HCT116 (cell line): ENCODE results near the gene SRD5A3. TPM values are rescaled to one million over a fixed set of nuclear protein-coding genes. Genes with fewer than 3 reads are reported as not detected.

Source experiments
- ATAC-seq: fragments of 200-7000 bp; cut with Tn5 transposase; 2 replicates; pipeline ENCODE4 v1.9.1; 2020; ENCODE audit warnings: mild to moderate bottlenecking, moderate library complexity
- BruUV-seq: library from RNA; stranded (reverse); fragments of 400-500 nt; replicated peaks from 2 replicates; lab custom pipeline; 2021; lab: Mats Ljungman, UMichigan
- CTCF ChIA-PET: fragments of 300-600 bp; sonication (Branson Sonifier 250); formaldehyde crosslinking; loops from one replicate; lab custom pipeline; 2021; ENCODE audit warnings: antibody characterized with exemption; lab: Charles Lee
- POLR2A ChIA-PET: fragments of 300-600, 350-600 bp; sonication (Branson Sonifier 250); formaldehyde crosslinking; loops from one replicate; lab custom pipeline; 2021; ENCODE audit warnings: antibody characterized with exemption; lab: Charles Lee
- RAD21 ChIA-PET, 2 experiments: fragments of 300-600 bp; sonication (Branson Sonifier 250); formaldehyde crosslinking; loops; one replicate each; lab custom pipeline; 2023; ENCODE audit warnings: low total read pairs in 2 of 2; ENCODE audit not compliant: uncharacterized antibody in 2 of 2, unreplicated experiment in 2 of 2, low non-redundant PET in 1 of 2; lab: Charles Lee
- DNase-seq: peaks from one replicate; pipeline ENCODE4 v3.0.0-alpha.2; 2010; ENCODE audit warnings: low read depth, low spot score
- H2AFZ ChIP-seq: fragments of 200-600 bp; shearing (Covaris generic), sonication (generic); 2 replicates; pipeline ENCODE4 v1.6.1; 2017; ENCODE audit warnings: low read depth, mixed run types, mixed read lengths, antibody characterized with exemption, low read length; ENCODE audit not compliant: poor library complexity, severe bottlenecking
- H3K27ac ChIP-seq: 2 replicates; pipeline ENCODE4 v1.5.1; 2012; ENCODE audit warnings: low read depth, low read length
- H3K27me3 ChIP-seq: fragments of 200-600 bp; sonication (generic); 2 replicates; pipeline ENCODE4 v1.6.1; 2016; ENCODE audit warnings: mixed run types, low read length, mixed read lengths; ENCODE audit not compliant: insufficient read depth
- H3K36me3 ChIP-seq, 2 experiments: fragments of 200-500 bp in 1 of 2; fragments of 200-600 bp in 1 of 2; sonication (Bioruptor generic) in 1 of 2; sonication (generic) in 1 of 2; 2 replicates each; pipeline versions ENCODE4 v1.5.1 to v1.6.1; 2014 to 2016; ENCODE audit warnings: low read length in 2 of 2, inconsistent platforms in 1 of 2, mixed read lengths in 1 of 2, mixed run types in 1 of 2; ENCODE audit not compliant: insufficient read depth in 2 of 2, control insufficient read depth in 1 of 2
- H3K4me1 ChIP-seq, 2 experiments: fragments of 200-600 bp in 1 of 2; sonication (generic) in 1 of 2; 2 replicates each; pipeline versions ENCODE4 v1.5.1 to v1.6.1; 2012 to 2017; ENCODE audit warnings: low read length in 2 of 2, inconsistent platforms in 1 of 2, mild to moderate bottlenecking in 1 of 2, mixed read lengths in 1 of 2, mixed run types in 1 of 2, moderate library complexity in 1 of 2; ENCODE audit not compliant: insufficient read depth in 2 of 2, control insufficient read depth in 1 of 2
- H3K4me2 ChIP-seq: fragments of 200-600 bp; sonication (generic); 2 replicates; pipeline ENCODE4 v1.6.1; 2017; ENCODE audit warnings: mixed run types, low read length, mixed read lengths
- H3K4me3 ChIP-seq, 2 experiments: fragments of 200-600 bp in 1 of 2; sonication (generic) in 1 of 2; replicated peaks in 1 of 2; 2 replicates each; pipeline ENCODE4 v1.5.1; 2011 to 2016; ENCODE audit warnings: low read length in 2 of 2, control low read depth in 1 of 2, low read depth in 1 of 2, mild to moderate bottlenecking in 1 of 2, mixed read lengths in 1 of 2, mixed run types in 1 of 2
- H3K79me2 ChIP-seq: fragments of 200-600 bp; sonication (generic); 2 replicates; pipeline ENCODE4 v1.6.1; 2017; ENCODE audit warnings: mild to moderate bottlenecking, mixed run types, low read length, moderate library complexity, mixed read lengths; ENCODE audit not compliant: insufficient read depth
- H3K9ac ChIP-seq: fragments of 200-600 bp; sonication (generic); 2 replicates; pipeline ENCODE4 v1.6.1; 2016; ENCODE audit warnings: low read length, mixed read lengths
- H3K9me2 ChIP-seq: fragments of 200-600 bp; sonication (generic), shearing (Covaris generic); 2 replicates; pipeline ENCODE4 v1.6.1; 2017; ENCODE audit warnings: mixed run types, mild to moderate bottlenecking, moderate library complexity; ENCODE audit not compliant: insufficient read depth
- H3K9me3 ChIP-seq, 2 experiments: fragments of 200-500 bp in 1 of 2; fragments of 200-600 bp in 1 of 2; sonication (Bioruptor generic) in 1 of 2; sonication (generic) in 1 of 2; 2 replicates each; pipeline ENCODE4 v1.6.1; 2014 to 2017; ENCODE audit warnings: low read length in 2 of 2, mixed read lengths in 2 of 2, inconsistent platforms in 1 of 2, low read depth in 1 of 2, mild to moderate bottlenecking in 1 of 2, mixed run types in 1 of 2, moderate library complexity in 1 of 2; ENCODE audit not compliant: control insufficient read depth in 1 of 2, insufficient read depth in 1 of 2
- H4K20me1 ChIP-seq: fragments of 200-600 bp; sonication (generic), shearing (Covaris generic); 2 replicates; pipeline ENCODE4 v1.6.1; 2017; ENCODE audit warnings: mixed run types, mild to moderate bottlenecking, moderate library complexity; ENCODE audit not compliant: insufficient read depth
- CBX3 ChIP-seq: IDR thresholded peaks from 2 replicates; pipeline ENCODE4 v1.6.1; 2012; ENCODE audit warnings: low read depth
- CEBPB ChIP-seq: IDR thresholded peaks from 2 replicates; pipeline ENCODE4 v1.6.1; 2012; ENCODE audit warnings: low read depth
- EGR1 ChIP-seq: IDR thresholded peaks from 2 replicates; pipeline ENCODE4 v1.6.1; 2012; ENCODE audit warnings: low read depth
- EZH2 ChIP-seq: fragments of 200-600 bp; sonication (generic); IDR thresholded peaks from 2 replicates; pipeline ENCODE4 v1.6.1; 2017; ENCODE audit warnings: antibody characterized with exemption, mixed run types
- EZH2phosphoT487 ChIP-seq: fragments of 200-600 bp; IDR thresholded peaks from 2 replicates; pipeline ENCODE4 v1.6.1; 2018; ENCODE audit warnings: antibody characterized with exemption, borderline replicate concordance
- FOSL1 ChIP-seq: IDR thresholded peaks from 2 replicates; pipeline ENCODE4 v1.6.1; 2012; ENCODE audit warnings: low read depth
- POLR2A ChIP-seq: IDR thresholded peaks from 2 replicates; pipeline ENCODE4 v1.7.0; 2011; ENCODE audit warnings: borderline replicate concordance; ENCODE audit not compliant: insufficient read depth, insufficient read length; ENCODE audit errors: extremely low read depth
- POLR2AphosphoS5 ChIP-seq: IDR thresholded peaks from 2 replicates; pipeline ENCODE4 v1.6.1; 2011; ENCODE audit warnings: mild to moderate bottlenecking, low read depth, low read length, moderate library complexity
- RAD21 ChIP-seq: IDR thresholded peaks from 2 replicates; pipeline ENCODE4 v1.6.1; 2012; ENCODE audit warnings: low read depth, mild to moderate bottlenecking
- SIN3A ChIP-seq: IDR thresholded peaks from 2 replicates; pipeline ENCODE4 v1.6.1; 2012; ENCODE audit warnings: low read depth
- SP1 ChIP-seq: IDR thresholded peaks from 2 replicates; pipeline ENCODE4 v1.6.1; 2012; ENCODE audit warnings: low read depth
- TCF7L2 ChIP-seq: IDR thresholded peaks from 2 replicates; pipeline ENCODE4 v1.7.0; 2011; ENCODE audit warnings: borderline replicate concordance, inconsistent platforms; ENCODE audit not compliant: insufficient read depth, insufficient read length; ENCODE audit errors: extremely low read depth
- YY1 ChIP-seq: IDR thresholded peaks from 2 replicates; pipeline ENCODE4 v1.6.1; 2011; ENCODE audit warnings: low read length, low read depth, moderate library complexity, mild to moderate bottlenecking; ENCODE audit not compliant: insufficient replicate concordance; ENCODE audit errors: extremely low read depth
- ZFX ChIP-seq: fragments of 450-650 bp; IDR thresholded peaks from 2 replicates; pipeline ENCODE4 v1.6.1; 2017
- ZNF274 ChIP-seq: fragments of 200-500 bp; sonication (Bioruptor generic); IDR thresholded peaks from 2 replicates; pipeline ENCODE4 v1.6.1; 2014; ENCODE audit warnings: mild to moderate bottlenecking, low read depth, low read length, inconsistent platforms
- intact Hi-C: fragments of 100-400 bp; cut with micrococcal nuclease; formaldehyde crosslinking; loops from 2 replicates; pipeline ENCODE4 v1.10.0; 2022
- total RNA-seq: library from RNA; stranded (reverse); gene quantifications from one replicate; pipeline ENCODE4 v1.2.1, GENCODE V29; 2021; ENCODE audit not compliant: unreplicated experiment
- TF ChIP-seq, protein P1 (sequence below), 3 experiments: fragments of 200-600 bp in 1 of 3; sonication (generic) in 1 of 3; IDR thresholded peaks in 2 of 3; conservative IDR thresholded peaks in 1 of 3; 2 replicates each; pipeline ENCODE4 v1.5.1; 2012 to 2017; ENCODE audit warnings: low read depth in 2 of 3, low read length in 2 of 3, antibody characterized with exemption in 1 of 3, borderline replicate concordance in 1 of 3, control low read depth in 1 of 3, mild to moderate bottlenecking in 1 of 3, mixed read lengths in 1 of 3, mixed run types in 1 of 3, moderate library complexity in 1 of 3; ENCODE audit not compliant: insufficient read depth in 1 of 3
- TF ChIP-seq, protein P2 (sequence below): IDR thresholded peaks from 2 replicates; pipeline ENCODE4 v1.6.1; 2011; ENCODE audit warnings: mild to moderate bottlenecking, low read length, moderate library complexity; ENCODE audit not compliant: insufficient replicate concordance; ENCODE audit errors: extremely low read depth
- TF ChIP-seq, protein P3 (sequence below): IDR thresholded peaks from 2 replicates; pipeline ENCODE4 v1.6.1; 2012; ENCODE audit warnings: low read depth
- TF ChIP-seq, protein P4 (sequence below): IDR thresholded peaks from 2 replicates; pipeline ENCODE4 v1.6.1; 2012
- TF ChIP-seq, protein P5 (sequence below): IDR thresholded peaks from 2 replicates; pipeline ENCODE4 v1.6.1; 2012

The SRD5A3 gene
- total RNA-seq, 1 experiment from 2014 or later: 19.9 TPM

DNA sequence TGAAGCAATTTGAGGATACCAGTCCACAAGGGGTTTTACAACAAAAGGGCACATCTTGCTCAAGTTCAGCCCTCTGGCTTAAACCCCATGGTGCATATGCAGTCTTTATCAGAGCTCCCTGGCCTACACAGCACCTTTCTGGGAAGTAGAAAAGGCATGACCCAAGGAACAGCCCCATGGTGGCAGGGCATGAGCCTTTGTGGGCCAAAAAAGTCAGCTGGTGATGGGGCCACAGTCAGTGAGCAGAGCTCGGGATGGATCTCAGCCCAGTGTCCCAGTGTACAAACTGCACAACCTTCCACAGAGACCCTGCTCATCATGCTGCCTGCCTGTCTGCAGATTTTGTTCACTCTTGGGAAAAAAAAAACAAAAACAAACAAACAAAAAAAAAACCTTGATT lies 27.4 kb downstream of the SRD5A3 start:
- TF ChIP-seq, protein P1, sequence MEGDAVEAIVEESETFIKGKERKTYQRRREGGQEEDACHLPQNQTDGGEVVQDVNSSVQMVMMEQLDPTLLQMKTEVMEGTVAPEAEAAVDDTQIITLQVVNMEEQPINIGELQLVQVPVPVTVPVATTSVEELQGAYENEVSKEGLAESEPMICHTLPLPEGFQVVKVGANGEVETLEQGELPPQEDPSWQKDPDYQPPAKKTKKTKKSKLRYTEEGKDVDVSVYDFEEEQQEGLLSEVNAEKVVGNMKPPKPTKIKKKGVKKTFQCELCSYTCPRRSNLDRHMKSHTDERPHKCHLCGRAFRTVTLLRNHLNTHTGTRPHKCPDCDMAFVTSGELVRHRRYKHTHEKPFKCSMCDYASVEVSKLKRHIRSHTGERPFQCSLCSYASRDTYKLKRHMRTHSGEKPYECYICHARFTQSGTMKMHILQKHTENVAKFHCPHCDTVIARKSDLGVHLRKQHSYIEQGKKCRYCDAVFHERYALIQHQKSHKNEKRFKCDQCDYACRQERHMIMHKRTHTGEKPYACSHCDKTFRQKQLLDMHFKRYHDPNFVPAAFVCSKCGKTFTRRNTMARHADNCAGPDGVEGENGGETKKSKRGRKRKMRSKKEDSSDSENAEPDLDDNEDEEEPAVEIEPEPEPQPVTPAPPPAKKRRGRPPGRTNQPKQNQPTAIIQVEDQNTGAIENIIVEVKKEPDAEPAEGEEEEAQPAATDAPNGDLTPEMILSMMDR (IDR thresholded peaks at IDR 0.05 in 2 of 3, conservative IDR thresholded peaks at IDR 0.05 in 1 of 3; ENCODE audit: borderline replicate concordance in 1 of 3, insufficient read depth in 1 of 3, low read depth in 2 of 3, low read length in 2 of 3): no peak
- TF ChIP-seq ZNF274: no peak
- TF ChIP-seq, protein P2, sequence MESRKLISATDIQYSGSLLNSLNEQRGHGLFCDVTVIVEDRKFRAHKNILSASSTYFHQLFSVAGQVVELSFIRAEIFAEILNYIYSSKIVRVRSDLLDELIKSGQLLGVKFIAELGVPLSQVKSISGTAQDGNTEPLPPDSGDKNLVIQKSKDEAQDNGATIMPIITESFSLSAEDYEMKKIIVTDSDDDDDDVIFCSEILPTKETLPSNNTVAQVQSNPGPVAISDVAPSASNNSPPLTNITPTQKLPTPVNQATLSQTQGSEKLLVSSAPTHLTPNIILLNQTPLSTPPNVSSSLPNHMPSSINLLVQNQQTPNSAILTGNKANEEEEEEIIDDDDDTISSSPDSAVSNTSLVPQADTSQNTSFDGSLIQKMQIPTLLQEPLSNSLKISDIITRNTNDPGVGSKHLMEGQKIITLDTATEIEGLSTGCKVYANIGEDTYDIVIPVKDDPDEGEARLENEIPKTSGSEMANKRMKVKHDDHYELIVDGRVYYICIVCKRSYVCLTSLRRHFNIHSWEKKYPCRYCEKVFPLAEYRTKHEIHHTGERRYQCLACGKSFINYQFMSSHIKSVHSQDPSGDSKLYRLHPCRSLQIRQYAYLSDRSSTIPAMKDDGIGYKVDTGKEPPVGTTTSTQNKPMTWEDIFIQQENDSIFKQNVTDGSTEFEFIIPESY: no peak
- no peak for TF ChIP-seq CEBPB
- no peak for TF ChIP-seq SIN3A
- TF ChIP-seq EZH2: no peak
- TF ChIP-seq, protein P3, sequence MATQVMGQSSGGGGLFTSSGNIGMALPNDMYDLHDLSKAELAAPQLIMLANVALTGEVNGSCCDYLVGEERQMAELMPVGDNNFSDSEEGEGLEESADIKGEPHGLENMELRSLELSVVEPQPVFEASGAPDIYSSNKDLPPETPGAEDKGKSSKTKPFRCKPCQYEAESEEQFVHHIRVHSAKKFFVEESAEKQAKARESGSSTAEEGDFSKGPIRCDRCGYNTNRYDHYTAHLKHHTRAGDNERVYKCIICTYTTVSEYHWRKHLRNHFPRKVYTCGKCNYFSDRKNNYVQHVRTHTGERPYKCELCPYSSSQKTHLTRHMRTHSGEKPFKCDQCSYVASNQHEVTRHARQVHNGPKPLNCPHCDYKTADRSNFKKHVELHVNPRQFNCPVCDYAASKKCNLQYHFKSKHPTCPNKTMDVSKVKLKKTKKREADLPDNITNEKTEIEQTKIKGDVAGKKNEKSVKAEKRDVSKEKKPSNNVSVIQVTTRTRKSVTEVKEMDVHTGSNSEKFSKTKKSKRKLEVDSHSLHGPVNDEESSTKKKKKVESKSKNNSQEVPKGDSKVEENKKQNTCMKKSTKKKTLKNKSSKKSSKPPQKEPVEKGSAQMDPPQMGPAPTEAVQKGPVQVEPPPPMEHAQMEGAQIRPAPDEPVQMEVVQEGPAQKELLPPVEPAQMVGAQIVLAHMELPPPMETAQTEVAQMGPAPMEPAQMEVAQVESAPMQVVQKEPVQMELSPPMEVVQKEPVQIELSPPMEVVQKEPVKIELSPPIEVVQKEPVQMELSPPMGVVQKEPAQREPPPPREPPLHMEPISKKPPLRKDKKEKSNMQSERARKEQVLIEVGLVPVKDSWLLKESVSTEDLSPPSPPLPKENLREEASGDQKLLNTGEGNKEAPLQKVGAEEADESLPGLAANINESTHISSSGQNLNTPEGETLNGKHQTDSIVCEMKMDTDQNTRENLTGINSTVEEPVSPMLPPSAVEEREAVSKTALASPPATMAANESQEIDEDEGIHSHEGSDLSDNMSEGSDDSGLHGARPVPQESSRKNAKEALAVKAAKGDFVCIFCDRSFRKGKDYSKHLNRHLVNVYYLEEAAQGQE: no peak
- TF ChIP-seq EZH2phosphoT487: no peak
- no peak for TF ChIP-seq ZFX
- no peak for TF ChIP-seq EGR1
- no peak for TF ChIP-seq RAD21
- TF ChIP-seq CBX3: no peak
- TF ChIP-seq, protein P4, sequence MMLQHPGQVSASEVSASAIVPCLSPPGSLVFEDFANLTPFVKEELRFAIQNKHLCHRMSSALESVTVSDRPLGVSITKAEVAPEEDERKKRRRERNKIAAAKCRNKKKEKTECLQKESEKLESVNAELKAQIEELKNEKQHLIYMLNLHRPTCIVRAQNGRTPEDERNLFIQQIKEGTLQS: no peak
- no peak for TF ChIP-seq TCF7L2
- no peak for TF ChIP-seq POLR2A
- no peak for TF ChIP-seq FOSL1
- no peak for TF ChIP-seq YY1
- TF ChIP-seq, protein P5, sequence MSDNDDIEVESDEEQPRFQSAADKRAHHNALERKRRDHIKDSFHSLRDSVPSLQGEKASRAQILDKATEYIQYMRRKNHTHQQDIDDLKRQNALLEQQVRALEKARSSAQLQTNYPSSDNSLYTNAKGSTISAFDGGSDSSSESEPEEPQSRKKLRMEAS: no peak
- TF ChIP-seq POLR2AphosphoS5: no peak
- no peak for TF ChIP-seq SP1
- Histone ChIP-seq H2AFZ (no peak overlapping the region), H3K79me2 (no peaks in the 10 kb centered on the region), H3K4me1 (peaks cover 1% of the 10 kb centered on the region in 2 experiments; a peak in 3 of 4 replicates), H3K9ac (no peak overlapping the region), H3K36me3 (no peaks in the 10 kb centered on the region), H3K9me3 (no peaks in the 10 kb centered on the region), H4K20me1 (no peaks in the 10 kb centered on the region), H3K4me2 (no peak overlapping the region), H3K4me3 (no peak overlapping the region), H3K9me2 (no peaks in the 10 kb centered on the region), H3K27ac (no peak overlapping the region), H3K27me3 (no peaks in the 10 kb centered on the region)
- no peak for DNase-seq
- intact Hi-C loops: no loop called here
- no peak for ATAC-seq
- ChIA-PET RAD21 (no interaction called here), CTCF (no interaction called here), POLR2A (no interaction called here)
- no TSS peak for BruUV-seq
